ENCODE results near the gene MRPL37.

MRPL37 gene

DNA sequence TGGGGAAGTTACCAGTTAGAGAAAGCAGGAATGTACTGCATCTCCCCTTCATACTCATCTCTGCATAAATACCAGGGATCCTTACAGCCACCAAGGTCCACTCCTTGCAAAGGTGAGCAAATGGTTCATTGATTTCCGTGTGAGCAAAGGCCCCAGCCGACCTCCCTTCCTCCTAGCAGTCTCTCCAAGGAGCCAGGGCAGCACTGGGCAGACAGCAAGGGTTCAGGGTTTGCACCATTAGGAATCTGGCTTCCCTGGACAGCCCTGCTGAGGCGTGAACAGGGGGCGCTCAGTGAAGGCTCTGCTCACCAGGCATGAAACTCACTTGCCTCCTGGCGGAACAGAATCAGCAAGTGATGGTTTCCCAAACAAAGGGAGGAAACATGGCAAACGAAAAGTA lies 65.7 kb downstream of the MRPL37 start:
- H4K20me1 ChIP-seq (ENCODE audit: insufficient read depth, low read length, poor library complexity, severe bottlenecking): peaks cover 3% of the 10 kb centered on the region
- H3K27me3 ChIP-seq (ENCODE audit: insufficient read depth, low read length, poor library complexity, severe bottlenecking): no peaks in the 10 kb centered on the region
- no peaks in the 10 kb centered on the region for H3K9me3 ChIP-seq (ENCODE audit: insufficient read depth, low read depth, low read length)
- H3K4me2 ChIP-seq (ENCODE audit: low read depth, low read length, poor library complexity, severe bottlenecking): no peak overlapping the region
- H3K4me3 ChIP-seq (ENCODE audit: low read length, poor library complexity, severe bottlenecking): no peak overlapping the region
- peaks cover 10% of the 10 kb centered on the region for H3K79me2 ChIP-seq (ENCODE audit: insufficient read depth, low read length)
- no peak overlapping the region for H3K9ac ChIP-seq (ENCODE audit: low read depth, low read length, poor library complexity, severe bottlenecking)
- H3F3A ChIP-seq (ENCODE audit: low read depth): no peaks in the 10 kb centered on the region
- no peaks in the 10 kb centered on the region for H3K9me2 ChIP-seq (replicated peaks; ENCODE audit: low read depth, low read length)
- no peak for TF ChIP-seq EZH2phosphoT487 (IDR thresholded peaks at IDR 0.05; ENCODE audit: borderline replicate concordance)
- TF ChIP-seq, protein P1, sequence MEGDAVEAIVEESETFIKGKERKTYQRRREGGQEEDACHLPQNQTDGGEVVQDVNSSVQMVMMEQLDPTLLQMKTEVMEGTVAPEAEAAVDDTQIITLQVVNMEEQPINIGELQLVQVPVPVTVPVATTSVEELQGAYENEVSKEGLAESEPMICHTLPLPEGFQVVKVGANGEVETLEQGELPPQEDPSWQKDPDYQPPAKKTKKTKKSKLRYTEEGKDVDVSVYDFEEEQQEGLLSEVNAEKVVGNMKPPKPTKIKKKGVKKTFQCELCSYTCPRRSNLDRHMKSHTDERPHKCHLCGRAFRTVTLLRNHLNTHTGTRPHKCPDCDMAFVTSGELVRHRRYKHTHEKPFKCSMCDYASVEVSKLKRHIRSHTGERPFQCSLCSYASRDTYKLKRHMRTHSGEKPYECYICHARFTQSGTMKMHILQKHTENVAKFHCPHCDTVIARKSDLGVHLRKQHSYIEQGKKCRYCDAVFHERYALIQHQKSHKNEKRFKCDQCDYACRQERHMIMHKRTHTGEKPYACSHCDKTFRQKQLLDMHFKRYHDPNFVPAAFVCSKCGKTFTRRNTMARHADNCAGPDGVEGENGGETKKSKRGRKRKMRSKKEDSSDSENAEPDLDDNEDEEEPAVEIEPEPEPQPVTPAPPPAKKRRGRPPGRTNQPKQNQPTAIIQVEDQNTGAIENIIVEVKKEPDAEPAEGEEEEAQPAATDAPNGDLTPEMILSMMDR (conservative IDR thresholded peaks at IDR 0.05; ENCODE audit: low read length): no peak
- no peak overlapping the region for H2AFZ ChIP-seq (ENCODE audit: low read length)
- peaks cover 36% of the 10 kb centered on the region; the same call in 1 of the 2 replicates for H3K36me3 ChIP-seq (ENCODE audit: insufficient read depth, low read length)
- H3K4me1 ChIP-seq (ENCODE audit: insufficient read depth, low read length, poor library complexity, severe bottlenecking): no peaks in the 10 kb centered on the region

DNA sequence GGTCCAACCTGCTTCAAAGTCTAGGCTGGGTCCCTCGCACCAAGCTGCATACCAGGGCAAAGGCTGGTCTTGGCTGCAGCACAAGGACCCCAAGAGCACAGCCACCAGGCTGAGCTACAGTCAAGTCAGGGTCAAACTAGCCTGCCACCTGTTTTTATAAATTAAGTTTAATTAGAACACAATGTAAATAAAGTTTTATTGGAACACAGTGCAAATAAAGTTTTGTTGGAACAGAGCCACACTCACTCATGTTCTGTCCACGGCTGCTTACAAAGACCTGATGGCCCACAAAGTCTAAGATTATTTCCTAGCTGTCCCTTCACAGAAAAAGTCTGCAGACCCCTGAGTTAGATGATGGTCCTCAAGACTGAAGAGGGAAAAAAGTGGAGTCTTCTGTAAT lies 66.2 kb downstream of the MRPL37 start:
- no peaks in the 10 kb centered on the region for H3K9me2 ChIP-seq (replicated peaks; ENCODE audit: low read depth, low read length)
- peaks cover 3% of the 10 kb centered on the region for H4K20me1 ChIP-seq (ENCODE audit: insufficient read depth, low read length, poor library complexity, severe bottlenecking)
- H3K27me3 ChIP-seq (ENCODE audit: insufficient read depth, low read length, poor library complexity, severe bottlenecking): no peaks in the 10 kb centered on the region
- H3K4me1 ChIP-seq (ENCODE audit: insufficient read depth, low read length, poor library complexity, severe bottlenecking): no peaks in the 10 kb centered on the region
- H3K9ac ChIP-seq (ENCODE audit: low read depth, low read length, poor library complexity, severe bottlenecking): no peak overlapping the region
- peaks cover 13% of the 10 kb centered on the region for H3K79me2 ChIP-seq (ENCODE audit: insufficient read depth, low read length)
- H3K4me2 ChIP-seq (ENCODE audit: low read depth, low read length, poor library complexity, severe bottlenecking): no peak overlapping the region
- H3F3A ChIP-seq (ENCODE audit: low read depth): no peaks in the 10 kb centered on the region
- H3K9me3 ChIP-seq (ENCODE audit: insufficient read depth, low read depth, low read length): no peaks in the 10 kb centered on the region
- no peak overlapping the region for H2AFZ ChIP-seq (ENCODE audit: low read length)
- no peak for TF ChIP-seq EZH2phosphoT487 (IDR thresholded peaks at IDR 0.05; ENCODE audit: borderline replicate concordance)
- TF ChIP-seq, protein P1 (conservative IDR thresholded peaks at IDR 0.05; ENCODE audit: low read length): no peak
- H3K4me3 ChIP-seq (ENCODE audit: low read length, poor library complexity, severe bottlenecking): no peak overlapping the region
- H3K36me3 ChIP-seq (ENCODE audit: insufficient read depth, low read length): peaks cover 35% of the 10 kb centered on the region; the same call in 1 of the 2 replicates

DNA sequence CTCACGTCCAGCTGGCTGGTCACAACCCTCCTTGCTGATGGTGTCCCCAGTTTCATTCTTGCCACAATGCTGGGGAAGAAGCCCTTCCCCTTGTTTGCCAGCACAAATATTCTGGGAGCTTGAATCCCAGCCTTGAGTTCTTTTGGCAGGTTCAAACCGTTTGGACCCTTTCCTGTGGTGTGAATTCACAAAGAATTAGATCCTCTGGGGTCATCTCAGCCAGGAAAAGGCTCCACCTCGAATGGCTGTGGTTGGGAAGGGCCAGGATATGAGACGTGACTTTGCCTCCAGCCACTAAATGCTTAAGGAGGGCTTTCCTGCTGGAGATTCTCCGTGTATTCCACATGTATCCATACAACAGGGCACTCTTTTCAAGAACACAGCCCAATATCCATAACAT lies 66.9 kb downstream of the MRPL37 start:
- Histone ChIP-seq H2AFZ (ENCODE audit: low read length) (no peak overlapping the region), H3K9ac (ENCODE audit: low read depth, low read length, poor library complexity, severe bottlenecking) (no peak overlapping the region), H3K36me3 (ENCODE audit: insufficient read depth, low read length) (peaks cover 34% of the 10 kb centered on the region; the same call in 1 of the 2 replicates), H3K9me3 (ENCODE audit: insufficient read depth, low read depth, low read length) (no peaks in the 10 kb centered on the region), H3K9me2 (replicated peaks; ENCODE audit: low read depth, low read length) (no peaks in the 10 kb centered on the region), H3K4me3 (ENCODE audit: low read length, poor library complexity, severe bottlenecking) (no peak overlapping the region), H3K4me1 (ENCODE audit: insufficient read depth, low read length, poor library complexity, severe bottlenecking) (no peaks in the 10 kb centered on the region), H3K4me2 (ENCODE audit: low read depth, low read length, poor library complexity, severe bottlenecking) (no peak overlapping the region), H3F3A (ENCODE audit: low read depth) (no peaks in the 10 kb centered on the region), H3K79me2 (ENCODE audit: insufficient read depth, low read length) (peaks cover 17% of the 10 kb centered on the region), H3K27me3 (ENCODE audit: insufficient read depth, low read length, poor library complexity, severe bottlenecking) (no peaks in the 10 kb centered on the region), H4K20me1 (ENCODE audit: insufficient read depth, low read length, poor library complexity, severe bottlenecking) (peaks cover 3% of the 10 kb centered on the region)
- TF ChIP-seq EZH2phosphoT487 (IDR thresholded peaks at IDR 0.05; ENCODE audit: borderline replicate concordance): no peak
- TF ChIP-seq, protein P1 (conservative IDR thresholded peaks at IDR 0.05; ENCODE audit: low read length): no peak

All from Loucy (cell line).